CD4-positive, alpha-beta T cell treated with Interleukin-17A for 1 hour (primary cell): Measurements from ENCODE around the gene GPHB5.
A peak's percentile ranks its signal among the peaks of the same experiment; 100 is the strongest.
"Not testable (repeated sequence)": the region's sequence is repeated elsewhere in the genome, so short reads cannot be mapped to it uniquely, and the experiment has no call there.

Source experiments
- DNase-seq: peaks from one replicate; pipeline ENCODE4 v3.0.0-alpha.2; 2020

The GPHB5 gene

GRCh38 chr14:63292805-63293204 lies 25.9 kb downstream of the GPHB5 start:
- DNase-seq = no peak

DNA sequence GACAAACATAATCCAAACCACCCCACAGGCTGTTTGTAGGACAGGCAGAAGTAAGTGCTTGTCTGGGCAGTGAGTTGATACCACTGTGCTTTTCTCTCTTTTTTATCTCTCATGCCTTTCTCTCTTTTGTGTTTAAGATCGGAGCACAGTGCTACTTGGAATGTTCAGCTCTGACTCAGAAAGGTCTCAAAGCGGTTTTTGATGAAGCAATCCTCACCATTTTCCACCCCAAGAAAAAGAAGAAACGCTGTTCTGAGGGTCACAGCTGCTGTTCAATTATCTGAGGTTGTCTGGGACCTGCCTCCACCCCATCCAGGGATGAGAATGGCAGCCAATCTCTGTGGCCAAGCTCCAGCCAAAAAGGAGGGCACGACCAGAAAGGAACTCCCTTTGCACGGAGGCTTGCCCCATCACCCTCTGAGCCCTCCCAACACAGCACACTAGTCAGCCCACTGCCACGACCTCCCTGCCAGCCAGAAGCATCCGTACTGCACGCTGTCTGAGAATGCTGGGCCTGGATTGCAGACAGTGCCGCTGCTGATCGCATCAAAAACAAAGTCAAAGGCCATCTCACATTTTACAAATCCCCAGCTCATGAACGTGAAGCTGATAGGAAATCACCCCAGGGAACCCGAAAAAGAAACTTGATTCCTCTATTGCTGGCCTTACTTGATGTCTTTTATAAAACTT lies 27.8 kb downstream of the GPHB5 start:
- no peak for DNase-seq

- no peak for DNase-seq
These were observed 29.9 kb downstream of the GPHB5 start for GRCh38 chr14:63288853-63289252.

DNA sequence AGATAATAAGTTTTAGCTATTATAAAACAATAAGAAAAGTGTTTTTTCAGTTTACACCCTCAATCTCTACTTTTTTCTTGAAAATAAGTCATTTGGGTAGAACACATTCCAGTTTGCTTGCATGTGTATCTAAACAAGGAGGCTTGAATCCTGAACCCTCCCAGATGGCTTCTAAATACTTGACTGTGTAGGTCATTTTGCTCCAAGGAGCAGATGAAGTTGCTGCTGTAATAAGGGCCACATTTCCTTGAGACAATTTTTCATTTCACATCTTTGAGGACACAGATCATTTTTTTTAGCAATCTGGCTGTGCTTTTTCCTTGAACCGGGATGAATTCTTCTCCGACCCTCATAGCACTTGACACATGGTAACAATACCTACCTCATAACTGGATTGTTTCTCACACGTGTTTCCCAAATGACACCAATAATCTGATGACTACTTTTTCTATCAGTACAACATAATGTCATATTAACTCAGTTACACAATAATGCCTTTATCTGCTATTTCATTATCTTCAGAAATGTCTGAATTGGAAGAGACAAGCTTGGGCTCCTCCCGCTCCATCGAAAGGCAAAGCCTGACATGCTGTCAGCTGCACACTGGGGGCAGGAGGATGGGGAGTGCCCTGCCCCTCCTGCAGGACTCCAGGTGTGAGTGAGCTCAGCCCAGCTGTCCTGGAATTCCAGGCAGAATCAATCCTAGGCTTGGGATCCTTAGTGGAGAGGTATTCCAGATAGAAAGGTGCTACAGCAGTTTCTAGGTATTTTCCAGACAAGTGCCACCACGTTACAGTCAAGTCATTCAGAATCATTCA lies 30.9 kb downstream of the GPHB5 start:
- no peak for DNase-seq

DNA sequence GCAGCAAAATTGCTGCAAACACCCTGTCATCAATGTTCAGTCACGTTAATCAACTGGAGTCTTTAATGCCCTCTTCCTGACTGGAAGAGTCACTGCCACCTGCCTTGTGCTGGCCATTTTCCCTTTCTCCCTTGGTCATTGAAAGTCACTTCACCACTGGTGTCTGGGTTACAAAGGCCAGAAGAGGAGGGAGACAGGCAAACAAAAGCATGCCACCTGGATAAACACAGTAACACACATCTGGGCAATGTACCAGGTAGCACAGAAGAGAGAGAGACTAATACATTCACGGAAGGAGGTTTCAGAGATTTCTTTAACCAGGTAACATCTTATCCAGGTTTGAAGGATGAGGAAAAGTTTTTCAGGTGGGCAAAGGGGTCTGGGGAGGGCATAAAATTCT lies 32.7 kb downstream of the GPHB5 start:
- no peak for DNase-seq

GRCh38 chr14:63283884-63284248 lies 34.9 kb downstream of the GPHB5 start:
- DNase-seq = no peak

DNA sequence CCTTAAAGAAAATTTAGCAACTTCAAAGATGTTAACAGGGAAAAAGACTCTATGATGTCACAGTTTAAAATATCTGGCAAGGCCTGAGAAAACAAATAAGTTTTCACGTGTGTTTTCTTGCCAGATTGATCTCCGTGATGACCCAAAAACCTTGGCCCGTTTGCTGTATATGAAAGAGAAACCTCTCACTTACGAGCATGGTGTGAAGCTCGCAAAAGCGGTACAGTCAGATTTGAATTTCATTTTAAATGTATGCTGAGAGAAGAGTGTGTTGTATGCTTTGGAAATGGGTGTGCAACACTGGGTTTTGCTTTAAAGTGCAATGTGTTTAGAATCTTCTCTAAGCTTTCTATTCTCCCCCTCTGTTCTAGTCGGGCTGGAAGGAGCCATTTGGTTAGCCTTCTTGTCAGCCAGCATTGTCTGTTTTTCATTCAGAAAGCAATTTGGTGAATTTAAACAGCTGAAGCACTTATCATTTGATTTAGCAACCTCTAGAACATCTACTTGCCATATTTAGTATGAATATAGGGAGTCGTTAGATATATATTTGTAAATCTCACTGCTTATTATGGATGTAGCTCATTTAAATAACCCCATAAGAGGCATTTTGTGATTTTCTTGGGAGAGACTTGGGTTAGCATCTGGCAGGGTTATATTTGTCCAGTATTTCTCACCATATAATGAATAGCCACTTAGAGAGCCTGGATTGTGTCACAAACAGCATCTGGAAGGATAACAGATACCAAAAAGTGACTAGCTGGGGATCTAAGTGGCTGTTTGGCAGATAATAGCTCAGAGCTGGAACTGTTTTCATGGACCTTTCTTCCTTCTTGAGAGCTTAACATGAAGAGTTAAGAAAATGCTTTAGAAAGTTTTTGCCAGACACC lies 35.5 kb downstream of the GPHB5 start:
- DNase-seq = peak; percentile 8

DNA sequence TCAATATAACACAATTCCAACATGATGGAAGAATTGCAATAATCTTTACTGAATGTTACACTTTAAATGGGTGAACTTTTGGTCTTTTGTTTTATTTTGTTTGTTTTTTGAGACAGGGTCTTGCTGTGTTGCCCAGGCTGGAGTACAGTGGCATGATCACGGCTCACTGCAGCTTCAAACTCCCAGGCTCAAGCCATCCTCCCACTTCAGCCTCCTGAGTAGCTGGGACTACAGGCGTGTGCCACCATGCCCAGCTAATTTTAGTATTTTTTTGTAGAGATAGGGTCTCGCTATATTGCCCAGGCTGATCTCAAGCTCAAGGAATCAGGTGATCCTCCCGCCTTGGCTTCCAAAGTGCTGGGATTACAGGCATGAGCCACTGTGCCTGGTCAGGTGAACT lies 38.8 kb downstream of the GPHB5 start:
- not testable (repeated sequence) for DNase-seq

- DNase-seq = no peak
These were observed 41.0 kb downstream of the GPHB5 start for GRCh38 chr14:63277591-63278183.

DNA sequence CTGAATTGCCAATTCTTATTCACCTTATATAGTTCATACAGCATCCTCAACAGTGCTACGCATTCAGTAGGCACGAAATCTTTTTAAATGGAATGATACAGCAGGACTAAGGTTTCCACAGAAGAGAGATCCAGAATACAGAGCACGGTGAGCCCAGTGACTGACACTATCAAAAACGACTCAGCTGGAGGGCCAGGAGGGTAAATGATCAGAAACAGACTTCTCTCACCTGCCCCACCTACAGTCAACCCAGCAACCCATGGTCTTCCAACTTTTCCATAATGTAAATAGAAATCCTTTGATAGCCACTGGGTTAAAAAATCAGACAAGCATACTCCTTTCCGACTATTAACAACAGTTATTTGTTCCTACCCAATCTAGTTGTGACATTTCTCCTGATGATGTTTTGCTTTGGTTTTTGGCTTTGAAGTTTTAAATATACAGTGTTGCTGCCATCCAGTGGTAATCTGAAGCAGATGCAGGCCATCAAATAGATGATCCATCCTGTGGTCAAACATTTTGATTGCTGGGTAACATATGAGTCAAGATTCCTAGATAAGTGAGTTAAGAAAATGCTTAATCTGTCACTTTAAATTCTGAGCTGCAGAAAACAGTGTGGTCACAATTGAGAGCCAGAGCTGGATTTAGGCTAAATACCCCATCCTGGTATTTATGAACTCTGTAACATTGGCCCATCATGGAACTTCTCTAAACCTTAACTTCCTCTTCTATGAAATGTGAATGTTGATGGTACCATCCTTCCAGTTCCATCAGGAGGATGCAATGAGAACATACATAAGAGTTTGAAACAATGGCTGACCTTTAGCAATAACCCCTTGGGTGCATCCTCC lies 42.0 kb downstream of the GPHB5 start:
- DNase-seq = peak; percentile 33

DNA sequence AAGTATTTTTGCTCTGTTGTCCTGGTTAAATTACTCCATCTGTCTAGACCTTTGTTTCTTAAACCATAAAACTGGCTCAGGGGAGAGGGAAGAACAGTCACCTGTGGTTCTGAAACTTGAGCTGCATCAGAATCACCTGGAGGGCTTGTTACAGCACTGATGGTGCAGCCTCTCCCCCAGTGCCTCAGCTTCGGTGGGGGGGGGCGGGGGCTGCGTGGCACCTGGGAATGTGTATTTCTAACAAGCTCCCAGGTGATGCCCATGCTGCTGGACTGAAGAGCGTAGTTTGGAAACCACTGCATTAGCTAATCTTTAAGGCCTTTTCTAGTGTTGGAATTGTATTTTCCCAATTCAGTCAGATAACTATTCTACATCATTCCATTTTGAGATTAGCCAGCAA lies 42.7 kb downstream of the GPHB5 start:
- no peak for DNase-seq

DNA sequence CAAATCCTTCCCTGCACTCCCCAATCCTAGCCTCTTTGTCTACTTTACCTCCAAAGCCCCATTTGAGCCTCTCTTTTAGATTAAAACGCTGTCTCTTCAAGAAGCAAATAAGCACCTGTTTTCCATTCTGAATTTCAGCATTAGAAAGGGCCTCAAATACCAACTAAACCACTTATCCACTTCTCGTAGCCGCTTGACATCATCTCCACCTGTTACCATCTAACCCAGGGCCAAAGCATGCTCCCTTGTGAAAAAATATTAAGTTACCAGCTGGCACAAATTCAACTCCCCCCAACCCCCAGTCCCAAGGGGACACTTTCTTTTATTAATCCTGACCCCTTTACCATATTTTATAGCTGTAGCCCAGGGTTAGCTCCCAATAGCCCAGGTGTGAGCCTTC lies 43.1 kb downstream of the GPHB5 start:
- DNase-seq = no peak

- no peak for DNase-seq
These were observed 44.7 kb downstream of the GPHB5 start for GRCh38 chr14:63273717-63274655.

GRCh38 chr14:63273129-63273528 lies 45.6 kb downstream of the GPHB5 start:
- DNase-seq = no peak

DNA sequence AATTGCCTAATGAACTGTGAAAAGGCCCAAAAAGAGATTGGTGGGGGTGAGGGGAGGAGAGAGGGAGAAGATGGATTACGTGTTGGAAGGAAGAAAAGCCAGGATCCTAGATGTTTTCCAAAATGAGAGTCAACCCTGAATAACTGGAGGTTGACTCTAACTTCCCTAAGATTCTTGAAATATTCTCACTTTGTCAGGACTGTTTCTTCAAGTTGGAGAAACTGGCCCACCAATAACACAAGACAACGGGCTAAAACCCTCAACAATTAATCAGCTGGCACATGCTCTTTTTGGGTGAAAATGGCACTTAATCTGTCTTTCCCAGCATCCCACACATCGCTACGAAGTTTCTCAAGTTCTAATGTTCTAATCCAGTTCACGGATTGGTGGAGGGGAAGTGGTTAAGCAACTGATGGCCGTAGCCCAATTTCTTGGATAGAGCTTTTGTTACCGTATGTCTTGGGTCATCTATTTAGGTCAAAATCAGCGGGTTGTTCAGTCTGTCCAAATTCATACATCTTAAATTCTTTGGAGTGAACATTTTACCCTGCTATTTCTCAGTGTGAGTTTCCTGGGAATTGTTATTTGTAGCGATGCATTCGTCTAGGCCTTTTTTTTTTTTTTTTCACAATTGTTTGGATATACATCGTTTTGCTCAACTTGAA lies 49.0 kb downstream of the GPHB5 start:
- no peak for DNase-seq

GRCh38 chr14:63268771-63269170 lies 50.0 kb downstream of the GPHB5 start:
- DNase-seq = no peak

DNA sequence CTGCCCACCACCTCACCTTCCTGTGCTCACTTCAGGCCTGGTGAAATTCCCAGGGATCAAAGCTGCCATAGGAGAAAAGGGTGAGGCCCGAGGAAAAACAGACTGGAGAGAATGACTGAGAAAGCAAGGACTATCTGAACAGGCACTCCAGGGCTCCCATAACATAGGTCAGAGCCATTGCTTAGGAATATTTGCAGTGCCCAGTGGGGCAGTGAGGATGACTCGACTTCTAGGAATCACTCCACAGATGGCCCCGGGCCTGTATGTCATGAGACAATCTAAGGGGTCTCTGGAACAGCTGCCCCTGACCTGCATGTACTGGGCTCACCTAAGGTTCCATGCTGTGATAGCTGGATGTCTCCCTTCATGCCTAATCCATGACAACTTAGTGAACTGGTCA lies 51.6 kb downstream of the GPHB5 start:
- no peak for DNase-seq

- DNase-seq = no peak
These were observed 52.6 kb downstream of the GPHB5 start for GRCh38 chr14:63266106-63266505.
